ENCODE results near the gene PCBP3. TPM values are rescaled to one million over a fixed set of nuclear protein-coding genes. Genes with fewer than 3 reads are reported as not detected.
"Not testable (repeated sequence)": the region's sequence is repeated elsewhere in the genome, so short reads cannot be mapped to it uniquely, and the experiment has no call there.

Gene PCBP3
- total and polyA plus RNA-seq, 8 donors, result 0.83 to 4.3 (median 1.7) TPM

DNA sequence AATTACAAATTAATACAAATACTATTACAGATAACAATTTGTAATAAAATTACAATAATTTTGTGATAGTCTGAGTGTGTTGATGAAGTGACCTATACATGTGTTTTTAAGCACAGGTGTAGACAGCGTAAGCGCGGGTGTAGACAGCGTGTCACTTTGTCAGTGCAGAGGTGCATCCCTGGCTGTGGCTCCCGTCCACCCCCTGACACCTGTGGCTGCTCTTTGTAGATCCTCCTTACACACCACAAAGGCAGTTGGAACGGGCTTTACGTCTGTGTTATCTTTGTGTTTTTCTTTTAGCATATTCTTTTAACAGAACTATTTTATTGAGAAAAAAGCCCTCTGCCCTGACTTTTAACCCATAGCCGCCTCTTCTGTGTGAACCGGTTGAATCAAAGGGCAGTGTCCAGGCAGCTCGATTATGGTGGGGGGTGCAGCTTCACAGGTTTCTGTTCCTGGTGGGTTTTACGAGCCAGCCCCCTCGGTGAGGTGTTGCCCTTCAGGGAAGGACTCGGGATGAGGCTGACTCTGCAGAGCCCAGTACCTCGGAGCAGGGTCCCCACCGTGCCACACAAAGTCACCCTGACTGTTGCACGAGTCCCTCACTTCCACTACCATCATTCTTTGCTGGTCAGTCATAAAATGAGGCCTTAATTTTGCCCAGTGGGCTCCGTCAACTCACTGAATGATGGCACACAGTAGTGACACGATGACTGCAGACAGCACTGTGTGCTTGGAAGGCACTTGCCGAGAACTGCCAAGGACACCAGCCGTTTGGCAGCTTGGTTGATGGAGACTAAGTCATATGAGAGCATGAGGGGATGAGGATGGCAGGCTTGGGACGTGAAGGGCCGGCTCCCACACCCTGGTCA, 251.6 kb downstream of the PCBP3 start:
- no peak overlapping the region for H3K4me3 ChIP-seq
- ATAC-seq, result no peak
- intact Hi-C loops (cut with DNase I), result no loop called here
- TF ChIP-seq, protein P1, sequence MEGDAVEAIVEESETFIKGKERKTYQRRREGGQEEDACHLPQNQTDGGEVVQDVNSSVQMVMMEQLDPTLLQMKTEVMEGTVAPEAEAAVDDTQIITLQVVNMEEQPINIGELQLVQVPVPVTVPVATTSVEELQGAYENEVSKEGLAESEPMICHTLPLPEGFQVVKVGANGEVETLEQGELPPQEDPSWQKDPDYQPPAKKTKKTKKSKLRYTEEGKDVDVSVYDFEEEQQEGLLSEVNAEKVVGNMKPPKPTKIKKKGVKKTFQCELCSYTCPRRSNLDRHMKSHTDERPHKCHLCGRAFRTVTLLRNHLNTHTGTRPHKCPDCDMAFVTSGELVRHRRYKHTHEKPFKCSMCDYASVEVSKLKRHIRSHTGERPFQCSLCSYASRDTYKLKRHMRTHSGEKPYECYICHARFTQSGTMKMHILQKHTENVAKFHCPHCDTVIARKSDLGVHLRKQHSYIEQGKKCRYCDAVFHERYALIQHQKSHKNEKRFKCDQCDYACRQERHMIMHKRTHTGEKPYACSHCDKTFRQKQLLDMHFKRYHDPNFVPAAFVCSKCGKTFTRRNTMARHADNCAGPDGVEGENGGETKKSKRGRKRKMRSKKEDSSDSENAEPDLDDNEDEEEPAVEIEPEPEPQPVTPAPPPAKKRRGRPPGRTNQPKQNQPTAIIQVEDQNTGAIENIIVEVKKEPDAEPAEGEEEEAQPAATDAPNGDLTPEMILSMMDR (IDR thresholded peaks at IDR 0.05), result no peak
- H3K27ac ChIP-seq, result no peak overlapping the region
- no peaks in the 10 kb centered on the region for H3K27me3 ChIP-seq
- no peak for DNase-seq
- no peak for FAIRE-seq
- H3K4me1 ChIP-seq, result no peaks in the 10 kb centered on the region
- H3K36me3 ChIP-seq, result no peaks in the 10 kb centered on the region
- no peaks in the 10 kb centered on the region for H3K9me3 ChIP-seq
- 60 to 80% methylated on average over 22 of the region's 22 CpGs for WGBS, 2 donors

DNA sequence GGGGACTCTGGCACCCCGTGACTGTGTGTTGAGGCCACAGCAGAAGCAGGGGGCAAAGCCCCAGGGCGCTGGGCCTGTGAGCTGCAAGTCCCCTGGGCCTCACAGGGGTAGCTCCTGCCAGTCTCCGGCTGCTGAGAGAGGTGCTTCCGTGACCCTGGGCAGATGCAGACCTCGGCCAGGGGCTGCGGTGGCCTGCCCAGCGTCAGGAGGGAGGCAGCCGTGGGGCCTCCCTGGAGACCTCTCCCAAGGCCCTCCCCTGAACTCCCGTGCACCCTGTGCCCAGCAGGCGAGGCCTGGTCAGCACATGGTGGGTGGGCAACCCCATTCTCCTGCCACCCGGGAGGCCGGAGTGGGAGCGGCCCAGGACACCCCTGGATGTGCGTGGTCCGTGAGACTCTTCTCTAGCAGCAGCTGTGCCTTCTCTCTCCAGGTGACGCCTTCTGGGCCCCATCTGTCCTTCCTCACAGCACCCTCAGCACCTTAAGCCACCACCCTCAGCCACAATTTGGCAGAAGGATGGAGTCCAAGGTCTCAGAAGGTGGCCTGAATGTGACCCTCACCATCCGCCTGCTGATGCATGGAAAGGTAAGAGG, 252.3 kb downstream of the PCBP3 start:
- TF ChIP-seq, protein P1 (IDR thresholded peaks at IDR 0.05), result no peak
- Histone ChIP-seq H3K36me3 (no peaks in the 10 kb centered on the region), H3K4me3 (no peak overlapping the region), H3K4me1 (no peaks in the 10 kb centered on the region), H3K27ac (no peak overlapping the region), H3K27me3 (no peaks in the 10 kb centered on the region), H3K9me3 (no peaks in the 10 kb centered on the region)
- WGBS, 2 donors, result 71 to 88% methylated on average over 14 to 17 of the region's 17 CpGs
- ATAC-seq (no peak), FAIRE-seq (no peak), DNase-seq (peak in 1 of 6 donors; percentile 53)
- intact Hi-C loops (cut with DNase I), result no loop called here

DNA sequence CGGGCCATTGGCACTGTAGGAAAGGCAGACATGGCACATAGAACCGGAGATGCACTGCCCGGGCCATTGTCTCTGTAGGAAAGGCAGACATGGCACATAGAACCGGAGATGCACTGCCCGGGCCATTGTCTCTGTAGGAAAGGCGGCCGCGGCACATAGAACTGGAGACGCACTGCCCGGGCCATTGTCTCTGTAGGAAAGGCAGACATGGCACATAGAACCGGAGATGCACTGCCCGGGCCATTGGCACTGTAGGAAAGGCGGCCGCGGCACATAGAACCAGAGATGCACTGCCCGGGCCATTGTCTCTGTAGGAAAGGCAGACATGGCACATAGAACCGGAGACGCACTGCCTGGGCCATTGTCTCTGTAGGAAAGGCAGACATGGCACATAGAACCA, 252.9 kb downstream of the PCBP3 start:
- intact Hi-C loops (cut with DNase I); H3K36me3 ChIP-seq: not testable (repeated sequence)

DNA sequence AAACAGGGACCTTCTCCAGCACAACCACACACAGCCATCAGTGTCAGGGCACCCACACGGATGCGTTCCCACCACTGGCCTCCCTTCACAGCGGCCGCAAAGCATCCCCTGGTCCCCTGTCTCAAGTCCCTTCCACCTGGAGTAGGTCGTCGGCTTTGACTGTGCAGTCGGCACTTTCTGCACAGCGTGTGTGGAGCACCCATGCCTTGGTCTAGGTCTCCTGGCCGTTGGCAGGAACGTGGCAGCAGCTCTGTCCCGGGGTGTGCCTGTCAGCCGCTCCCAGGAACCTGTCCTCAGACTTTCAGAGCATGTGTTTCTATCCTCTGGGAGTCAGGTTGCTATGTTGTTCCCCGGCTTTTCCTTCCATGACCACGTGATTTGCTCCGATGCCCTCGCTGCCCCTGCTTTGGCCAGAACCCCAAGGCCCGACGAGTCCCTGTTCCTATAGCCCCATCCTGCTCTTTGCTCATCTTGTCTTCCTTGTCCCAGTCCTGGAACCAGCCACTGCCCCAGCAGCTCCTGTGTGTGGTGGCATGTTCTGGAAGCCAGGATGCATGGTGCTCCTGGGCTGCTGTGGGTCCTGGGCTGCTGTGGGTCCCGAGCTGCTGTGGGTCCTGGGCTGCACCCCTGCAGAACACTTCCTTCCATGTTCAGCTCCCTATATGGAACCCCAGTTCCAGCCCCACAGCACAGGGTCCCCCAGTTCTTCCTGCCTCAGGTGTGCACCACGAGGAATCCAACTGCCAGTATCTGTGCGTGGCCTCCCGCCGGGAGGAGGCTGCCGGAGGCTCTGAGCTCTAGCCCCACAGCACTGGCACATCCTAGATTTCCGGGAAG, 253.9 kb downstream of the PCBP3 start:
- ATAC-seq, result no peak
- no peaks in the 10 kb centered on the region for H3K9me3 ChIP-seq
- WGBS, 2 donors, result 66 to 80% methylated on average over 25 of the region's 25 CpGs
- no peak for FAIRE-seq
- H3K4me1 ChIP-seq, result no peaks in the 10 kb centered on the region
- DNase-seq, result peak in 1 of 6 donors; percentile 30
- H3K4me3 ChIP-seq, result no peak overlapping the region
- no peaks in the 10 kb centered on the region for H3K27me3 ChIP-seq
- H3K27ac ChIP-seq, result no peak overlapping the region
- TF ChIP-seq, protein P1 (IDR thresholded peaks at IDR 0.05), result no peak
- no peaks in the 10 kb centered on the region for H3K36me3 ChIP-seq
- intact Hi-C loops (cut with DNase I), result no loop called here

More for the DNA sequence above, 252.9 kb downstream of the PCBP3 start:
- H3K4me3 ChIP-seq, H3K4me1 ChIP-seq, ATAC-seq, H3K27me3 ChIP-seq, H3K27ac ChIP-seq, H3K9me3 ChIP-seq: not testable (repeated sequence)
- DNase-seq (peak in 1 of 6 donors; percentile 42), FAIRE-seq (peak; percentile 20)
- WGBS, 2 donors, result 76 to 90% methylated on average over 18 of the region's 18 CpGs

DNA sequence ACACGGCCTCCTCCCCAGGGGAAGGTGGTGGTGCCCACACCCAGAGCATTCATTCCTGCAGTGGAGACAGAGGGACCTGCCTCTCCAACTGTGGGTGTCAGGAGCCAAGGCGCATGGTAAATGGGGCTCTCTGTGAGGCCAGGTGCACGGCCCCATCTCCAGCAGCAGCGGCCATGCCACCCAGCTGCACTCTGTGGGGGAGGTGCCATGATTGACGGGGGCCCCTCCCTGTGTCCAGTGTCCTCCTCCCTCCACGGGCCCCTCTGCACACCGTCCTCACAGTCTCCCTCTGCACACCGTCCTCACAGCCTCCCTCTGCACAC, 254.5 kb downstream of the PCBP3 start:
- no peak for ATAC-seq
- intact Hi-C loops (cut with DNase I), result no loop called here
- WGBS, 2 donors, result 53 to 55% methylated on average over 8 of the region's 8 CpGs

More for the DNA sequence above, 254.5 kb downstream of the PCBP3 start:
- no peak overlapping the region for H3K4me3 ChIP-seq
- H3K9me3 ChIP-seq, result no peaks in the 10 kb centered on the region
- H3K36me3 ChIP-seq, result no peaks in the 10 kb centered on the region
- DNase-seq, result peak in 1 of 6 donors; percentile 21
- TF ChIP-seq, protein P1 (IDR thresholded peaks at IDR 0.05), result no peak
- H3K27ac ChIP-seq, result no peak overlapping the region
- H3K27me3 ChIP-seq, result no peaks in the 10 kb centered on the region
- FAIRE-seq, result no peak
- H3K4me1 ChIP-seq, result no peaks in the 10 kb centered on the region

Measured in pancreas (tissue), 10 donors.